GM12878 (cell line): ENCODE results near the gene PDLIM5. TPM values are rescaled to one million over a fixed set of nuclear protein-coding genes. Genes with fewer than 3 reads are reported as not detected.

Experiments used
- ATAC-seq: fragments of 200-7000 bp; cut with Tn5 transposase; 3 replicates; pipeline ENCODE4 v1.9.1; 2020; ENCODE audit warnings: mild to moderate bottlenecking, moderate library complexity
- BruUV-seq: library from RNA; stranded (reverse); fragments of 400-500 nt; replicated peaks from 2 replicates; lab custom pipeline; 2021; lab: Mats Ljungman, UMichigan
- CTCF ChIA-PET: fragments of 300-600 bp; sonication (Branson Sonifier 250); formaldehyde crosslinking; extraction: SDS; loops from one replicate; lab custom pipeline; 2021; ENCODE audit warnings: inconsistent platforms; lab: Yijun Ruan, JAX
- POLR2A ChIA-PET: fragments of 350-600 bp; formaldehyde crosslinking; extraction: SDS; loops from one replicate; lab custom pipeline; 2021; ENCODE audit warnings: inconsistent platforms; lab: Charles Lee
- RAD21 ChIA-PET: fragments of 300-600 bp; sonication (Branson Sonifier 250); formaldehyde crosslinking; loops from one replicate; lab custom pipeline; 2023; ENCODE audit warnings: antibody characterized with exemption; ENCODE audit not compliant: unreplicated experiment; lab: Charles Lee
- SMC1A ChIA-PET: fragments of 300-600 bp; sonication (Branson Sonifier 250); formaldehyde crosslinking; loops from one replicate; lab custom pipeline; 2023; ENCODE audit not compliant: unreplicated experiment, uncharacterized antibody; lab: Charles Lee
- DNase-seq: peaks from one replicate; pipeline ENCODE4 v3.0.0-alpha.2; 2011; ENCODE audit warnings: low read depth, low spot score
- FAIRE-seq: peaks from 3 replicates; lab custom pipeline; 2011; peaks lifted over from hg19 to GRCh38; lab: Jason Lieb, UNC
- H2AFZ ChIP-seq: 2 replicates; pipeline ENCODE4 v1.6.0; 2011; ENCODE audit warnings: low read depth, low read length, control low read depth; ENCODE audit not compliant: control insufficient read depth
- H3K27ac ChIP-seq: 2 replicates; pipeline ENCODE4 v1.5.1; 2011; ENCODE audit warnings: control low read depth; ENCODE audit not compliant: control insufficient read depth, insufficient read depth
- H3K27me3 ChIP-seq, 2 experiments: replicated peaks in 1 of 2; 2 replicates each; pipeline versions ENCODE4 v1.6.0 to v1.6.1; 2011; ENCODE audit warnings: low read length in 1 of 2; ENCODE audit not compliant: control insufficient read depth in 2 of 2, insufficient read depth in 2 of 2
- H3K36me3 ChIP-seq, 2 experiments: 2 replicates each; pipeline ENCODE4 v1.5.1; 2011; ENCODE audit warnings: low read length in 1 of 2; ENCODE audit not compliant: control insufficient read depth in 2 of 2, insufficient read depth in 2 of 2
- H3K4me1 ChIP-seq: 2 replicates; pipeline ENCODE4 v1.6.1; 2011; ENCODE audit warnings: mild to moderate bottlenecking, low read length, moderate library complexity, mixed read lengths; ENCODE audit not compliant: control insufficient read depth, insufficient read depth
- H3K4me2 ChIP-seq: 2 replicates; pipeline ENCODE4 v1.6.0; 2011; ENCODE audit warnings: control low read depth; ENCODE audit not compliant: control insufficient read depth, insufficient read depth
- H3K4me3 ChIP-seq: fragments of 200-600 bp; sonication (generic); 2 replicates; pipeline ENCODE4 v1.5.1; 2016
- H3K79me2 ChIP-seq: 2 replicates; pipeline ENCODE4 v1.6.0; 2011; ENCODE audit warnings: low read length; ENCODE audit not compliant: control insufficient read depth, insufficient read depth
- H3K9ac ChIP-seq: 2 replicates; pipeline ENCODE4 v1.8.0; 2011; ENCODE audit warnings: low read length, control low read depth, mixed read lengths; ENCODE audit not compliant: control insufficient read depth, insufficient read depth
- H3K9me3 ChIP-seq: replicated peaks from 3 replicates; pipeline ENCODE4 v1.5.1; 2011; ENCODE audit warnings: mild to moderate bottlenecking, low read length; ENCODE audit not compliant: control insufficient read depth, insufficient read depth
- H4K20me1 ChIP-seq: 2 replicates; pipeline ENCODE4 v1.6.0; 2011; ENCODE audit not compliant: control insufficient read depth, insufficient read depth
- ETV6 ChIP-seq, 2 experiments: fragments of 450-650 bp in 1 of 2; IDR thresholded peaks in 1 of 2; conservative IDR thresholded peaks in 1 of 2; 2 replicates each; pipeline ENCODE4 v1.6.1; 2014; ENCODE audit warnings: antibody characterized with exemption in 1 of 2, borderline replicate concordance in 1 of 2, low read depth in 1 of 2, mild to moderate bottlenecking in 1 of 2, moderate library complexity in 1 of 2
- FOXM1 ChIP-seq: IDR thresholded peaks from 2 replicates; pipeline ENCODE4 v1.6.1; 2012; ENCODE audit warnings: low read depth, mild to moderate bottlenecking, inconsistent platforms, low read length, moderate library complexity
- GABPA ChIP-seq: IDR thresholded peaks from 2 replicates; pipeline ENCODE4 v1.6.1; 2014; ENCODE audit warnings: antibody characterized with exemption, low read depth, mild to moderate bottlenecking, inconsistent platforms
- GATAD2B ChIP-seq: fragments of 450-650 bp; conservative IDR thresholded peaks from 2 replicates; pipeline ENCODE4 v1.6.1; 2017; ENCODE audit warnings: low read depth, mild to moderate bottlenecking, moderate library complexity
- HDGF ChIP-seq: fragments of 450-650 bp; IDR thresholded peaks from 2 replicates; pipeline ENCODE4 v1.6.1; 2016; ENCODE audit warnings: antibody characterized with exemption
- IRF3 ChIP-seq: fragments of 450-650 bp; IDR thresholded peaks from 2 replicates; pipeline ENCODE4 v1.6.1; 2014; ENCODE audit warnings: mild to moderate bottlenecking
- MYB ChIP-seq: fragments of 150-350 bp; IDR thresholded peaks from 2 replicates; pipeline ENCODE4 v1.6.1; 2014; ENCODE audit warnings: mild to moderate bottlenecking, low read depth, low read length, borderline replicate concordance
- NRF1 ChIP-seq: conservative IDR thresholded peaks from 2 replicates; pipeline ENCODE4 v1.6.1; 2011; ENCODE audit warnings: mild to moderate bottlenecking, low read depth, low read length, improper control_type of control experiment
- POLR2AphosphoS5 ChIP-seq: IDR thresholded peaks from 2 replicates; pipeline ENCODE4 v1.6.1; 2011; ENCODE audit warnings: mild to moderate bottlenecking, low read length, inconsistent platforms
- RELB ChIP-seq: fragments of 450-650 bp; IDR thresholded peaks from 2 replicates; pipeline ENCODE4 v1.6.1; 2017; ENCODE audit warnings: low read depth, mild to moderate bottlenecking, moderate library complexity
- WRNIP1 ChIP-seq: IDR thresholded peaks from 2 replicates; pipeline ENCODE4 v1.6.1; 2011; ENCODE audit warnings: low read depth, low read length, improper control_type of control experiment, borderline replicate concordance
- ZBED1 ChIP-seq: IDR thresholded peaks from 2 replicates; pipeline ENCODE4 v1.6.1; 2016; ENCODE audit warnings: borderline replicate concordance
- ZNF207 ChIP-seq: fragments of 450-650 bp; IDR thresholded peaks from 2 replicates; pipeline ENCODE4 v1.6.1; 2014; ENCODE audit warnings: antibody characterized with exemption, mild to moderate bottlenecking, borderline replicate concordance
- WGBS: methylation state at CpG from one replicate; pipeline ENCODE4 v1.1.6; 2016; ENCODE audit warnings: low lambda C conversion rate; ENCODE audit not compliant: insufficient replicate concordance, insufficient coverage; ENCODE audit errors: missing lambda C conversion rate; 5-methylcytosine and 5-hydroxymethylcytosine counted together
- in situ Hi-C: fragments of 300-500 bp; cut with MboI; formaldehyde crosslinking; loops from 9 replicates; pipeline ENCODE4 v1.14.3; 2018; ENCODE audit warnings: mixed read lengths
- intact Hi-C: fragments of 100-400 bp; cut with micrococcal nuclease; formaldehyde crosslinking; loops from one replicate; pipeline ENCODE4 v1.14.2; 2022; ENCODE audit not compliant: unreplicated experiment
- polyA plus RNA-seq, 11 experiments: library from polyadenylated mRNA; depleted of rRNA in 4 of 11; unstranded in 6 of 11; stranded (reverse) in 5 of 11; fragments of >200 nt; fragmentation: Nextera tagmentation in 4 of 11; fragmentation: Illumina TruSeq in 1 of 11; extraction: Ambion mirVana in 4 of 11; extraction: Trizol in 1 of 11; gene quantifications; 1 replicate in 1 of 11; 2 replicates in 10 of 11; pipeline versions ENCODE4 v1.2.1 to v1.2.3, GENCODE V29; 2011 to 2016; ENCODE audit warnings: inconsistent platforms in 2 of 11, missing spikeins in 2 of 11, low read depth in 1 of 11
- total RNA-seq, 4 experiments: library from RNA; depleted of rRNA in 3 of 4; stranded (reverse); fragments of >200 nt in 3 of 4; fragmentation: Illumina TruSeq in 1 of 4; extraction: Trizol in 1 of 4; gene quantifications; 2 replicates each; pipeline versions ENCODE4 v1.2.1 to v1.2.3, GENCODE V29; 2013 to 2021
- TF ChIP-seq, protein P1 (sequence below): fragments of 150-350 bp; IDR thresholded peaks from 2 replicates; pipeline ENCODE4 v1.6.1; 2014; ENCODE audit warnings: mild to moderate bottlenecking, low read depth, low read length
- TF ChIP-seq, protein P2 (sequence below): IDR thresholded peaks from 2 replicates; pipeline ENCODE4 v1.6.1; 2011; ENCODE audit warnings: low read depth, mild to moderate bottlenecking, low read length, moderate library complexity, borderline replicate concordance; ENCODE audit errors: extremely low read depth
- TF ChIP-seq, protein P3 (sequence below): fragments of 450-650 bp; IDR thresholded peaks from 2 replicates; pipeline ENCODE4 v1.6.1; 2017; ENCODE audit warnings: mild to moderate bottlenecking

PDLIM5 gene
- total and polyA plus RNA-seq, 10 of the 15 experiments (the other 5 are each of a cell fraction or from before 2014, with no cell fraction given) = 10.0 to 52.9 (median 20.7) TPM

DNA sequence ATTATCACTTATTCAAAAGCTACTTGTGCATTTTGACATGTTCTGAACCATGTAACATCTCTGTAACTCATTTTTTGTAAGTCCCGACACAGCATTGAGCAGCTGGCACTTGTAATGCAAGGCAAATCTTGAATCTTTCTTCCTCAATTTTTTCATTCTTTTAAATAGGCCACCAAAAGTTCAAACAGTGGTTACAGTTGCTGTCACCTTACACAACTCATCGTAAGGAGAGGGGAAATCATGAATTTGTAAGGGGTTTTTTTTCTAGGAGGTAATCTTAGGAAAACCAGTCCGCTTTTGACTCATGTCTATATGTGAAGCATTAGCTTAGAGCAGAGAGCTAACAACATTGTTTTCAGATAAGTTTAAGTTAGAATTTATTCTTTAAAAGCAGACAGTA lies 124.5 kb downstream of the PDLIM5 start (continued):
- no peak for TF ChIP-seq HDGF

DNA sequence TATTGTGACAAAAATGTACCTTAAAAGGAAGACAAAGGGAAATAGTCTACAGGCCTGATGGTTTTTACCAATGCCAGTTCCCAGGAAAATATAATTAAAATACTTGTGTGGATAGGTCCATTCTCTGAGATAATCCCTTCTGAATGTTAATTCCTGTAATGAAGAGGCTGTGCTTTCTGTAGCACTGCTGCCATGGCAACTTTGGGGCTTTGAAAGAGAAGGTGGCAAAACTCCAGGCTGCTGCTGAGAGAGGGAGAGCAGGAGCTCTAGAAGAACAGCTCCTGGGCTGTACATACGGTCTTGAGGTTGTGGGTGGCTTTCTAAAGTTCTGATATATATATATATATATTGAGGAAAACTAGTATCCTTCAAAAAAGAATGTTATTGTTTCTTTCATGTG lies 125.4 kb downstream of the PDLIM5 start:
- ChIA-PET RAD21 (no interaction called here), CTCF (interaction anchor here (1.0 to 1.7 kb wide), 2 partner anchors 27 to 170 kb away, joined by 3 to 6 read pairs; no protein-coding TSS in a partner anchor), POLR2A (no interaction called here), SMC1A (interaction anchor here (1.1 to 1.5 kb wide), 2 partner anchors 39 to 62 kb away, joined by 3 read pairs; no protein-coding TSS in a partner anchor)
- in situ Hi-C loops = no loop called here
- ATAC-seq (no peak), FAIRE-seq (no peak), DNase-seq (no peak)
- Histone ChIP-seq H3K4me3 (no peak overlapping the region), H3K27me3 (no peaks in the 10 kb centered on the region), H2AFZ (no peak overlapping the region), H3K4me2 (no peak overlapping the region), H3K9ac (no peak overlapping the region), H3K4me1 (no peaks in the 10 kb centered on the region), H3K36me3 (peaks cover 2 to 3% of the 10 kb centered on the region in 2 experiments; a peak in 2 of 4 replicates), H3K9me3 (no peaks in the 10 kb centered on the region), H3K79me2 (no peaks in the 10 kb centered on the region), H4K20me1 (no peaks in the 10 kb centered on the region), H3K27ac (no peak overlapping the region)
- BruUV-seq = no TSS peak
- WGBS = 100% methylated on average over 1 of the region's 1 CpG
- no peak for TF ChIP-seq MYB
- TF ChIP-seq ETV6 (conservative IDR thresholded peaks at IDR 0.05 in 1 of 2, IDR thresholded peaks at IDR 0.05 in 1 of 2; ENCODE audit: borderline replicate concordance in 1 of 2, low read depth in 1 of 2) = no peak
- no peak for TF ChIP-seq GABPA
- TF ChIP-seq, protein P1, sequence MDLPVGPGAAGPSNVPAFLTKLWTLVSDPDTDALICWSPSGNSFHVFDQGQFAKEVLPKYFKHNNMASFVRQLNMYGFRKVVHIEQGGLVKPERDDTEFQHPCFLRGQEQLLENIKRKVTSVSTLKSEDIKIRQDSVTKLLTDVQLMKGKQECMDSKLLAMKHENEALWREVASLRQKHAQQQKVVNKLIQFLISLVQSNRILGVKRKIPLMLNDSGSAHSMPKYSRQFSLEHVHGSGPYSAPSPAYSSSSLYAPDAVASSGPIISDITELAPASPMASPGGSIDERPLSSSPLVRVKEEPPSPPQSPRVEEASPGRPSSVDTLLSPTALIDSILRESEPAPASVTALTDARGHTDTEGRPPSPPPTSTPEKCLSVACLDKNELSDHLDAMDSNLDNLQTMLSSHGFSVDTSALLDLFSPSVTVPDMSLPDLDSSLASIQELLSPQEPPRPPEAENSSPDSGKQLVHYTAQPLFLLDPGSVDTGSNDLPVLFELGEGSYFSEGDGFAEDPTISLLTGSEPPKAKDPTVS = no peak
- TF ChIP-seq, protein P2, sequence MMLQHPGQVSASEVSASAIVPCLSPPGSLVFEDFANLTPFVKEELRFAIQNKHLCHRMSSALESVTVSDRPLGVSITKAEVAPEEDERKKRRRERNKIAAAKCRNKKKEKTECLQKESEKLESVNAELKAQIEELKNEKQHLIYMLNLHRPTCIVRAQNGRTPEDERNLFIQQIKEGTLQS = no peak
- no peak for TF ChIP-seq ZNF207
- TF ChIP-seq POLR2AphosphoS5 = no peak
- no peak for TF ChIP-seq ZBED1
- TF ChIP-seq, protein P3, sequence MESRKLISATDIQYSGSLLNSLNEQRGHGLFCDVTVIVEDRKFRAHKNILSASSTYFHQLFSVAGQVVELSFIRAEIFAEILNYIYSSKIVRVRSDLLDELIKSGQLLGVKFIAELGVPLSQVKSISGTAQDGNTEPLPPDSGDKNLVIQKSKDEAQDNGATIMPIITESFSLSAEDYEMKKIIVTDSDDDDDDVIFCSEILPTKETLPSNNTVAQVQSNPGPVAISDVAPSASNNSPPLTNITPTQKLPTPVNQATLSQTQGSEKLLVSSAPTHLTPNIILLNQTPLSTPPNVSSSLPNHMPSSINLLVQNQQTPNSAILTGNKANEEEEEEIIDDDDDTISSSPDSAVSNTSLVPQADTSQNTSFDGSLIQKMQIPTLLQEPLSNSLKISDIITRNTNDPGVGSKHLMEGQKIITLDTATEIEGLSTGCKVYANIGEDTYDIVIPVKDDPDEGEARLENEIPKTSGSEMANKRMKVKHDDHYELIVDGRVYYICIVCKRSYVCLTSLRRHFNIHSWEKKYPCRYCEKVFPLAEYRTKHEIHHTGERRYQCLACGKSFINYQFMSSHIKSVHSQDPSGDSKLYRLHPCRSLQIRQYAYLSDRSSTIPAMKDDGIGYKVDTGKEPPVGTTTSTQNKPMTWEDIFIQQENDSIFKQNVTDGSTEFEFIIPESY = no peak
- TF ChIP-seq FOXM1 = no peak
- TF ChIP-seq NRF1 = no peak
- TF ChIP-seq WRNIP1 = no peak
- TF ChIP-seq GATAD2B = no peak
- TF ChIP-seq IRF3 = no peak
- no peak for TF ChIP-seq RELB
- intact Hi-C loops = no loop called here
